GM12878 (cell line): ENCODE measurements around the gene PLSCR4. TPM values are rescaled to one million over a fixed set of nuclear protein-coding genes. Genes with fewer than 3 reads are reported as not detected.

Source experiments
- CHD2 ChIP-seq: IDR thresholded peaks from 2 replicates; pipeline ENCODE4 v1.6.1; 2011; ENCODE audit warnings: low read depth, low read length, improper control_type of control experiment, borderline replicate concordance
- IKZF2 ChIP-seq, 2 experiments: fragments of 450-650 bp; IDR thresholded peaks; 2 replicates each; pipeline ENCODE4 v1.6.1; 2017; ENCODE audit warnings: mild to moderate bottlenecking in 2 of 2, moderate library complexity in 2 of 2
- MEF2B ChIP-seq: fragments of 450-650 bp; IDR thresholded peaks from 2 replicates; pipeline ENCODE4 v1.6.1; 2018; ENCODE audit warnings: mild to moderate bottlenecking, moderate library complexity; ENCODE audit not compliant: partially characterized antibody, poor library complexity, severe bottlenecking
- PML ChIP-seq: IDR thresholded peaks from 2 replicates; pipeline ENCODE4 v1.6.1; 2012; ENCODE audit warnings: low read length, inconsistent platforms
- POU2F2 ChIP-seq: IDR thresholded peaks from 3 replicates; pipeline ENCODE4 v1.6.1; 2011; ENCODE audit warnings: low read depth, mild to moderate bottlenecking, low read length, borderline replicate concordance
- SMARCA5 ChIP-seq: fragments of 450-650 bp; IDR thresholded peaks from 2 replicates; pipeline ENCODE4 v1.6.1; 2017; ENCODE audit warnings: mild to moderate bottlenecking
- ZNF274 ChIP-seq: IDR thresholded peaks from one replicate; pipeline ENCODE4 v1.8.0; 2011; ENCODE audit not compliant: insufficient read length, insufficient read depth
- ZNF384 ChIP-seq: IDR thresholded peaks from 2 replicates; pipeline ENCODE4 v1.6.1; 2012; ENCODE audit warnings: low read depth, mild to moderate bottlenecking, low read length, improper control_type of control experiment, borderline replicate concordance
- polyA plus RNA-seq, 11 experiments: library from polyadenylated mRNA; depleted of rRNA in 4 of 11; unstranded in 6 of 11; stranded (reverse) in 5 of 11; fragments of >200 nt; fragmentation: Nextera tagmentation in 4 of 11; fragmentation: Illumina TruSeq in 1 of 11; extraction: Ambion mirVana in 4 of 11; extraction: Trizol in 1 of 11; gene quantifications; 1 replicate in 1 of 11; 2 replicates in 10 of 11; pipeline versions ENCODE4 v1.2.1 to v1.2.3, GENCODE V29; 2011 to 2016; ENCODE audit warnings: inconsistent platforms in 2 of 11, missing spikeins in 2 of 11, low read depth in 1 of 11
- total RNA-seq, 4 experiments: library from RNA; depleted of rRNA in 3 of 4; stranded (reverse); fragments of >200 nt in 3 of 4; fragmentation: Illumina TruSeq in 1 of 4; extraction: Trizol in 1 of 4; gene quantifications; 2 replicates each; pipeline versions ENCODE4 v1.2.1 to v1.2.3, GENCODE V29; 2013 to 2021
- TF ChIP-seq, protein P1 (sequence below): IDR thresholded peaks from 2 replicates; pipeline ENCODE4 v1.6.1; 2012; ENCODE audit warnings: mild to moderate bottlenecking, low read depth, low read length
- TF ChIP-seq, protein P2 (sequence below): IDR thresholded peaks from 2 replicates; pipeline ENCODE4 v1.6.1; 2011; ENCODE audit warnings: low read depth, mild to moderate bottlenecking, low read length, moderate library complexity, borderline replicate concordance; ENCODE audit errors: extremely low read depth
- TF ChIP-seq, protein P3 (sequence below): IDR thresholded peaks from 2 replicates; pipeline ENCODE4 v1.6.1; 2011; ENCODE audit warnings: borderline replicate concordance, low read depth, mild to moderate bottlenecking, moderate library complexity, low read length; ENCODE audit not compliant: insufficient read depth, poor library complexity, severe bottlenecking

Gene PLSCR4
- total and polyA plus RNA-seq, 10 of the 15 experiments (the other 5 are each of a cell fraction or from before 2014, with no cell fraction given), result 0.02 TPM; not detected in 9

DNA sequence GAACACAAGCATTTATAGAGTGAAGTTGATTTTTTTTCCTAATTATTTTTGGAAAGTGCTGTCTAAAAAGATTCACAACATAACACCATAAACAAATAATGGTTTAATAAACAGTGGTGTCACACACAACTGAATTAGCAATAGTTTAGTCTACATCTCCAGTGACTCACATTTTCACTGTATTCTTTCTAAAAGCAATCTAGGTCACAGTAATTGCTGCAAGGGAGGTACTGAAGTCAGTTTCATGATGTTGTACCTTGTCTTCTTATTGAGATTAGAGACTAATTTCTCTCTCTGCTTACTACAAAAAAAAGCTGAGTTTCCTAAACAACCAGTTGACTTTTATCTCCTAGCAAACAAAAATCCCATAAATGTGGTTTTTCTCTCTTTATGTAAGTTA lies 29.6 kb downstream of the PLSCR4 start (continued):
- TF ChIP-seq, protein P1, sequence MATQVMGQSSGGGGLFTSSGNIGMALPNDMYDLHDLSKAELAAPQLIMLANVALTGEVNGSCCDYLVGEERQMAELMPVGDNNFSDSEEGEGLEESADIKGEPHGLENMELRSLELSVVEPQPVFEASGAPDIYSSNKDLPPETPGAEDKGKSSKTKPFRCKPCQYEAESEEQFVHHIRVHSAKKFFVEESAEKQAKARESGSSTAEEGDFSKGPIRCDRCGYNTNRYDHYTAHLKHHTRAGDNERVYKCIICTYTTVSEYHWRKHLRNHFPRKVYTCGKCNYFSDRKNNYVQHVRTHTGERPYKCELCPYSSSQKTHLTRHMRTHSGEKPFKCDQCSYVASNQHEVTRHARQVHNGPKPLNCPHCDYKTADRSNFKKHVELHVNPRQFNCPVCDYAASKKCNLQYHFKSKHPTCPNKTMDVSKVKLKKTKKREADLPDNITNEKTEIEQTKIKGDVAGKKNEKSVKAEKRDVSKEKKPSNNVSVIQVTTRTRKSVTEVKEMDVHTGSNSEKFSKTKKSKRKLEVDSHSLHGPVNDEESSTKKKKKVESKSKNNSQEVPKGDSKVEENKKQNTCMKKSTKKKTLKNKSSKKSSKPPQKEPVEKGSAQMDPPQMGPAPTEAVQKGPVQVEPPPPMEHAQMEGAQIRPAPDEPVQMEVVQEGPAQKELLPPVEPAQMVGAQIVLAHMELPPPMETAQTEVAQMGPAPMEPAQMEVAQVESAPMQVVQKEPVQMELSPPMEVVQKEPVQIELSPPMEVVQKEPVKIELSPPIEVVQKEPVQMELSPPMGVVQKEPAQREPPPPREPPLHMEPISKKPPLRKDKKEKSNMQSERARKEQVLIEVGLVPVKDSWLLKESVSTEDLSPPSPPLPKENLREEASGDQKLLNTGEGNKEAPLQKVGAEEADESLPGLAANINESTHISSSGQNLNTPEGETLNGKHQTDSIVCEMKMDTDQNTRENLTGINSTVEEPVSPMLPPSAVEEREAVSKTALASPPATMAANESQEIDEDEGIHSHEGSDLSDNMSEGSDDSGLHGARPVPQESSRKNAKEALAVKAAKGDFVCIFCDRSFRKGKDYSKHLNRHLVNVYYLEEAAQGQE, result no peak
- TF ChIP-seq, protein P2, sequence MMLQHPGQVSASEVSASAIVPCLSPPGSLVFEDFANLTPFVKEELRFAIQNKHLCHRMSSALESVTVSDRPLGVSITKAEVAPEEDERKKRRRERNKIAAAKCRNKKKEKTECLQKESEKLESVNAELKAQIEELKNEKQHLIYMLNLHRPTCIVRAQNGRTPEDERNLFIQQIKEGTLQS, result no peak
- TF ChIP-seq CHD2 (no peak), ZNF274 (no peak), POU2F2 (no peak), MEF2B (no peak), IKZF2 (IDR thresholded peaks at IDR 0.05) (no peak), ZNF384 (no peak), PML (no peak), SMARCA5 (no peak)
- TF ChIP-seq, protein P3, sequence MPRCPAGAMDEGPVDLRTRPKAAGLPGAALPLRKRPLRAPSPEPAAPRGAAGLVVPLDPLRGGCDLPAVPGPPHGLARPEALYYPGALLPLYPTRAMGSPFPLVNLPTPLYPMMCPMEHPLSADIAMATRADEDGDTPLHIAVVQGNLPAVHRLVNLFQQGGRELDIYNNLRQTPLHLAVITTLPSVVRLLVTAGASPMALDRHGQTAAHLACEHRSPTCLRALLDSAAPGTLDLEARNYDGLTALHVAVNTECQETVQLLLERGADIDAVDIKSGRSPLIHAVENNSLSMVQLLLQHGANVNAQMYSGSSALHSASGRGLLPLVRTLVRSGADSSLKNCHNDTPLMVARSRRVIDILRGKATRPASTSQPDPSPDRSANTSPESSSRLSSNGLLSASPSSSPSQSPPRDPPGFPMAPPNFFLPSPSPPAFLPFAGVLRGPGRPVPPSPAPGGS, result no peak
- TF ChIP-seq, all 136 proteins: peak for 0
